Chondrocyte (in vitro differentiated cells): ENCODE results near the gene SLC2A11. TPM values are rescaled to one million over a fixed set of nuclear protein-coding genes. Genes with fewer than 3 reads are reported as not detected.

Experiments used
- DNase-seq: peaks from one replicate; pipeline ENCODE4 v3.0.0; 2021; ENCODE audit warnings: mixed read lengths, low spot score
- H3K27ac Mint-ChIP-seq: one replicate; pipeline ENCODE4 v1.8.0; 2021; ENCODE audit warnings: mild to moderate bottlenecking, moderate library complexity, mixed read lengths; ENCODE audit not compliant: unreplicated experiment
- H3K27me3 Mint-ChIP-seq: 2 replicates; pipeline ENCODE4 v1.8.0; 2021; ENCODE audit warnings: low read depth, mixed read lengths
- H3K36me3 Mint-ChIP-seq: 2 replicates; pipeline ENCODE4 v1.8.0; 2021; ENCODE audit warnings: low read depth, mixed read lengths
- H3K4me1 Mint-ChIP-seq: 2 replicates; pipeline ENCODE4 v1.8.0; 2021; ENCODE audit warnings: low read depth, mild to moderate bottlenecking, mixed read lengths
- H3K4me3 Mint-ChIP-seq: one replicate; pipeline ENCODE4 v1.8.0; 2021; ENCODE audit warnings: mild to moderate bottlenecking, moderate library complexity, mixed read lengths; ENCODE audit not compliant: unreplicated experiment
- H3K9me3 Mint-ChIP-seq: 2 replicates; pipeline ENCODE4 v1.8.0; 2021; ENCODE audit warnings: low read depth, mixed read lengths
- total RNA-seq: library from RNA; stranded (reverse); gene quantifications from 3 replicates; pipeline ENCODE4 v1.2.1, GENCODE V29; 2021
- TF ChIP-seq, protein P1 (sequence below): fragments of 200-600 bp; sonication (generic); IDR thresholded peaks from 2 replicates; pipeline ENCODE4 v1.5.0; 2021; ENCODE audit warnings: antibody characterized with exemption, mild to moderate bottlenecking, moderate library complexity

Gene SLC2A11
- total RNA-seq, 1 donor from 2014 or later: 14.8 TPM

DNA sequence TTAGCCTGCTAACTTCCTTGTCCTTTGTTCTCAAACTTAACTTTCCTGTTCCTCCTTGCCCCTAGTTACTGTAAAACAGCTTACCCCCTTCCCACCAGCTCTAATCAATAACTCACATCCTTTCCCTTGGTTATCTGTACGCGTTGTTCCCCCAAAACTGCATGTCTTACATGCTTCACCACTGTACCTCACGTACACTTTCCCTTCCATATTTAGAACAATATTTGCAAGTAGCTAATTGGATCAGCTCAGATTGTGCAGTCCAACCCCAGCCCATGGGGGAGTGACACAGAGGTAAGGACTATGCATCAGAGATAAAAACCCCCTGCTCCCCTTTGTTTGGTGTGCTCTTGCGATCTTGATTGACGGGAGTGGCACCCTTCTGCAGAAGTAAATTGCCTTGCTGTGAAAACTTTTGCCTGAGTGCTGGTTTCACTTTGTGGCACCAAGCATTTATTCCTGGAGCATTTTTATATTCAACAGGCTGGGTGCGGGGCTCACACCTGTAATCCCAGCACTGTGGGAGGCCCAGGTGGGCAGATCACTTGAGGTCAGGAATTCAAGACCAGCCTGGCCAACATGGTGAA is 67.4 kb downstream of the SLC2A11 start:
- TF ChIP-seq, protein P1, sequence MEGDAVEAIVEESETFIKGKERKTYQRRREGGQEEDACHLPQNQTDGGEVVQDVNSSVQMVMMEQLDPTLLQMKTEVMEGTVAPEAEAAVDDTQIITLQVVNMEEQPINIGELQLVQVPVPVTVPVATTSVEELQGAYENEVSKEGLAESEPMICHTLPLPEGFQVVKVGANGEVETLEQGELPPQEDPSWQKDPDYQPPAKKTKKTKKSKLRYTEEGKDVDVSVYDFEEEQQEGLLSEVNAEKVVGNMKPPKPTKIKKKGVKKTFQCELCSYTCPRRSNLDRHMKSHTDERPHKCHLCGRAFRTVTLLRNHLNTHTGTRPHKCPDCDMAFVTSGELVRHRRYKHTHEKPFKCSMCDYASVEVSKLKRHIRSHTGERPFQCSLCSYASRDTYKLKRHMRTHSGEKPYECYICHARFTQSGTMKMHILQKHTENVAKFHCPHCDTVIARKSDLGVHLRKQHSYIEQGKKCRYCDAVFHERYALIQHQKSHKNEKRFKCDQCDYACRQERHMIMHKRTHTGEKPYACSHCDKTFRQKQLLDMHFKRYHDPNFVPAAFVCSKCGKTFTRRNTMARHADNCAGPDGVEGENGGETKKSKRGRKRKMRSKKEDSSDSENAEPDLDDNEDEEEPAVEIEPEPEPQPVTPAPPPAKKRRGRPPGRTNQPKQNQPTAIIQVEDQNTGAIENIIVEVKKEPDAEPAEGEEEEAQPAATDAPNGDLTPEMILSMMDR: no peak
- no peaks in the 10 kb centered on the region for H3K27me3 Mint-ChIP-seq
- DNase-seq: no peak
- peaks cover 12% of the 10 kb centered on the region for H3K4me1 Mint-ChIP-seq
- peaks cover 35% of the 10 kb centered on the region for H3K36me3 Mint-ChIP-seq
- H3K27ac Mint-ChIP-seq: no peak overlapping the region
- H3K4me3 Mint-ChIP-seq: no peak overlapping the region
- H3K9me3 Mint-ChIP-seq: no peaks in the 10 kb centered on the region

DNA sequence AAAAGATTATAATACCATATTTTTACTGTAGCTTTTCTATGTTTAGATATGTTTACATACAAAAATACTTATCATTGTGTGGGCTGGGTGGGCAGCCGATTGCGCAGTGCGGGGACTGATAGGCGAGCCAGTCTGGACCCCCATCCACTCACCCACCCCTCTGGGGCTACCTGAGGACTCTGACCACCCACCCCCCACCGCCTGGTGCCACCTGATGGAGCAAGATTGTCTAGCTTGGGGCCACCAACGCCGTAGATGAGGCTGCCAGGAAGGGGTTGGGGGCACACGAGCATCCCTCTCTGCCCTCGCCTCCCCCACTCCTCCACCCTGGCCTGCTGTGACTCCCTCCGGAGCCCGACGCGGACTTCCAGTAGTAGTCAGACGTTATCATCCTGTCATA is 68.9 kb downstream of the SLC2A11 start:
- DNase-seq: no peak
- H3K4me3 Mint-ChIP-seq: no peak overlapping the region
- peaks cover 38% of the 10 kb centered on the region for H3K36me3 Mint-ChIP-seq
- peaks cover 6% of the 10 kb centered on the region for H3K9me3 Mint-ChIP-seq
- H3K27ac Mint-ChIP-seq: no peak overlapping the region
- H3K4me1 Mint-ChIP-seq: peaks cover 6% of the 10 kb centered on the region
- no peaks in the 10 kb centered on the region for H3K27me3 Mint-ChIP-seq
- TF ChIP-seq, protein P1: no peak

Other genes starting within 250 kb of the SLC2A11 start
- not detected in 3 replicates for gene DRICH1, start 225.6 kb upstream of the SLC2A11 start, total RNA-seq
- not detected in 3 replicates for gene RGL4, start 166.9 kb upstream of the SLC2A11 start, total RNA-seq
- 11.9 to 12.8 TPM (median 12.1 TPM) in 3 replicates for gene ZNF70, start 106.8 kb upstream of the SLC2A11 start, total RNA-seq
- gene VPREB3, start 103.5 kb upstream of the SLC2A11 start, total RNA-seq: not detected in 3 replicates
- not detected in 3 replicates for gene C22orf15, start 94.9 kb upstream of the SLC2A11 start, total RNA-seq
- gene CHCHD10, start 89.9 kb upstream of the SLC2A11 start, total RNA-seq: 42.6 to 78.5 TPM (median 62.2 TPM) in 3 replicates
- 68.4 to 172 TPM (median 169 TPM) in 3 replicates for gene MMP11, start 85.0 kb upstream of the SLC2A11 start, total RNA-seq
- gene SMARCB1, start 70.9 kb upstream of the SLC2A11 start, total RNA-seq: 102 to 133 TPM (median 114 TPM) in 3 replicates
- gene DERL3, start 18.9 kb upstream of the SLC2A11 start, total RNA-seq: 1.3 to 4.6 TPM (median 2.0 TPM) in 3 replicates
- gene MIF, start 36.5 kb downstream of the SLC2A11 start, total RNA-seq: 466 to 518 TPM (median 502 TPM) in 3 replicates
- 1.8 to 2.9 TPM in 2 of 3 replicates, not detected in the other for gene GSTT2B, start 103.3 kb downstream of the SLC2A11 start, total RNA-seq
- not detected in 3 replicates for gene DDTL, start 109.0 kb downstream of the SLC2A11 start, total RNA-seq
- 93.1 to 102 TPM (median 101 TPM) in 3 replicates for gene DDT, start 116.6 kb downstream of the SLC2A11 start, total RNA-seq
- gene GSTT2, start 122.3 kb downstream of the SLC2A11 start, total RNA-seq: not detected in 3 replicates
- not detected in 3 replicates for gene GSTT4, start 147.6 kb downstream of the SLC2A11 start, total RNA-seq
- 38.5 to 43.7 TPM (median 43.0 TPM) in 3 replicates for gene CABIN1, start 153.4 kb downstream of the SLC2A11 start, total RNA-seq